Endometrial microvascular endothelial cells (primary cell): Measurements from ENCODE around the gene ADAT2. TPM values are rescaled to one million over a fixed set of nuclear protein-coding genes. Genes with fewer than 3 reads are reported as not detected.

Experiments
- in situ Hi-C: cut with HindIII; loops from 2 replicates; pipeline ENCODE4 v1.10.0; 2017; ENCODE audit warnings: low sequenced_read_pairs, low pct_unique_long_range_greater_than_20kb; ENCODE audit errors: inconsistent ontology term
- total RNA-seq: library from RNA; depleted of rRNA; stranded (reverse); fragments of >200 nt; gene quantifications from one replicate; pipeline ENCODE4 v1.2.3, GENCODE V29; 2015; ENCODE audit errors: inconsistent ontology term

Gene ADAT2
- total RNA-seq, 1 donor from 2014 or later, result 3.1 TPM

- in situ Hi-C loops, result loop anchor here (25.0 kb wide), 1 partner anchor 715 kb away; no protein-coding TSS in a partner anchor
Measured at GRCh38 chr6:143401636-143402370, 48.7 kb downstream of the ADAT2 start.

GRCh38 chr6:143401068-143401446 is 49.4 kb downstream of the ADAT2 start:
- in situ Hi-C loops, result loop anchor here (25.0 kb wide), 1 partner anchor 714 kb away; no protein-coding TSS in a partner anchor

- in situ Hi-C loops, result loop anchor here (25.0 kb wide), 1 partner anchor 713 kb away; no protein-coding TSS in a partner anchor
Measured at GRCh38 chr6:143400258-143401067, 50.0 kb downstream of the ADAT2 start.

- in situ Hi-C loops, result loop anchor here (25.0 kb wide), 1 partner anchor 712 kb away; no protein-coding TSS in a partner anchor
Measured at GRCh38 chr6:143399775-143400174, 50.7 kb downstream of the ADAT2 start.

GRCh38 chr6:143399176-143399575 is 51.3 kb downstream of the ADAT2 start:
- in situ Hi-C loops, result no loop called here

- in situ Hi-C loops, result no loop called here
Measured at GRCh38 chr6:143397227-143398222, 53.0 kb downstream of the ADAT2 start.

- in situ Hi-C loops, result no loop called here
Measured at GRCh38 chr6:143396497-143397226, 53.8 kb downstream of the ADAT2 start.

- in situ Hi-C loops, result no loop called here
Measured at GRCh38 chr6:143395699-143396098, 54.8 kb downstream of the ADAT2 start.

GRCh38 chr6:143394389-143394788 is 56.1 kb downstream of the ADAT2 start:
- in situ Hi-C loops, result no loop called here

- in situ Hi-C loops, result no loop called here
Measured at GRCh38 chr6:143390278-143390677, 60.2 kb downstream of the ADAT2 start.

GRCh38 chr6:143385636-143386035 is 64.9 kb downstream of the ADAT2 start:
- in situ Hi-C loops, result no loop called here

- in situ Hi-C loops, result no loop called here
Measured at GRCh38 chr6:143376861-143377260, 73.6 kb downstream of the ADAT2 start.

- in situ Hi-C loops, result no loop called here
Measured at GRCh38 chr6:143376375-143376774, 74.1 kb downstream of the ADAT2 start.

GRCh38 chr6:143375022-143375585 is 75.4 kb downstream of the ADAT2 start:
- in situ Hi-C loops, result no loop called here

- in situ Hi-C loops, result no loop called here
Measured at GRCh38 chr6:143374014-143374413, 76.5 kb downstream of the ADAT2 start.
